ENCODE measurements around the gene ANKFY1.
"Not testable (repeated sequence)": the region's sequence is repeated elsewhere in the genome, so short reads cannot be mapped to it uniquely, and the experiment has no call there.

Gene ANKFY1

GRCh38 chr17:4258867-4259266 lies 4.9 kb downstream of the ANKFY1 start:
- no peak for DNase-seq

GRCh38 chr17:4256952-4257351 lies 6.8 kb downstream of the ANKFY1 start:
- no peak for DNase-seq

DNA sequence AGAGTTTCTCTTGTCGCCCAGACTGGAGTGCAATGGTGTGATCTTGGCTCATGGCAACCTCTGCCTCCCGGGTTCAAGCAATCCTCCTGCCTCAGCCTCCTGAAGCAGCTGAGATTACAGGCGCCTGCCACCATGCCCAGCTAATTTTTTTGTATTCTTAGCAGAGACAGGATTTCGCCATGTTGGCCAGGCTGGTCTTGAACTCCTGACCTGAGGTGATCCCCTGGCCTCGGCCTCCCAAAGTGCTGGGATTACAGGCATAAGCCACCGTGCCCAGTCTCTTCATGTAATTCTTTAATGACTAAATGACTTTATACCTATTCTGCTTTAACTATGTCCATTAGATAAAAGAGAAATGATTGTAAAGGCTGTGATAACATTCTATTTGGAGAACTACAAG lies 8.5 kb downstream of the ANKFY1 start:
- DNase-seq = not testable (repeated sequence)

DNA sequence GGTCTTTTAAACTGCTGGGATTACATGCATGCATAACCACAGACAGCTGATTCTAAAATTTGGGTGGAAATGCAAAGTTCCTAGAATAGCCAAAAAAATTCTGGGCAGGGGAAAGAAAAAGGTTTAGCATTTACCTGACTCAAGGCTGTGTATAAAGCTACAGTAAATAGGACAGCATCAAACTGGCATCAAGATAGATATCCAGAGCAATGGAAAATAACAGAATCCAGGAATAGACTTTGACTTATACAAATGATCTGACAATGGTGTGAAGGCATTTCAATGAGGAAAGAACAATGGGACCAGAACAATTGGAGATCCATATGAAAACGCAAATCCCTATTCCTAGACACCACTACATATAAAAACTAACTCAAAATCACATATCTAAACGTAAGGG lies 12.9 kb downstream of the ANKFY1 start:
- DNase-seq = no peak

DNA sequence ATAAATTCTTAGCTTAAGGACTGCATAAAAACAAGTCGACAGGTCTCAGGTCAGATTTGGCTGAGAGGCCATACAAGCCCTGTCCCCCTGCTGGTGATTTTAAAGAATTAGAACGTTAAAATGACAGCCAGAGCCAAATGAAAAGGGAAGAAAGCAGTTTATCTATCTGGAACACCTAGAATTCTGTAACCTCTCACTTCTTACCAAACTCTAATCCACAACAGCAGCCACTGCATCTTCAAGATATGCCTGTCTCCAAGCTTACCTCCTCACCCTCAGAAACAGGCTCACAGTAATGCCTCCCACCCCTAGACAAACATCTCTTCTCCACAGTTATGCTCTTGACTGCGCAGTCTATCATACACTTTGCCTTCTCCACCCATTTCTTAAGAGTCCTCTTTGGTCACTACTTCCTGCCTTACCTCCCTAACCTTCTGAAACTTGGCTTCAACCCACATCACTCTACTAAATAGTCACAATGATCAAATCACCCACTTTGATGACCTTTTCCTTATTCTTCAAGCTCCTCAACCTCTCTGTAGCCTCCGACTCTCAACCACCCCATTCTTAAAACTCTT lies 14.2 kb downstream of the ANKFY1 start:
- DNase-seq = no peak

GRCh38 chr17:4248504-4249277 lies 15.1 kb downstream of the ANKFY1 start:
- no peak for DNase-seq

GRCh38 chr17:4247971-4248388 lies 15.8 kb downstream of the ANKFY1 start:
- DNase-seq = no peak

GRCh38 chr17:4247361-4247970 lies 16.3 kb downstream of the ANKFY1 start:
- no peak for DNase-seq

DNA sequence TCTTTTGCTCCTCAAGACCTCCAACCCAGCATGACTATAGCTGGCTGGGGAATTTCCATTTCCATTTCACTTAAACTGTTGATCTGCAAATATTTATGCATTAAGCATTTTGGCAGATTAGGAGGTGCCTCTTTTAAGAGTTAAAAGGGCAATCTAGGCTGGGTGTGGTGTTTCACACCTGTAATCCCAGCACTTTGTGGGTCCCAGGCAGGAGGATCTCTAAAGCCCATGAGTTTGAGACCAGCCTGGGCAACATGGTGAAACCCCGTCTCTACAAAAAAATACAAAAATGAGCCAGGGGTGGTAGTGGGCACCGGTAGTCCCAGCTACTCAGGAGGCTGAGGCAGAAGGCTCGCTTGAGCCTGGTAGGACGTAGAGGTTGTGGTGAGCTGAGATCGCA lies 17.1 kb downstream of the ANKFY1 start:
- DNase-seq = no peak

DNA sequence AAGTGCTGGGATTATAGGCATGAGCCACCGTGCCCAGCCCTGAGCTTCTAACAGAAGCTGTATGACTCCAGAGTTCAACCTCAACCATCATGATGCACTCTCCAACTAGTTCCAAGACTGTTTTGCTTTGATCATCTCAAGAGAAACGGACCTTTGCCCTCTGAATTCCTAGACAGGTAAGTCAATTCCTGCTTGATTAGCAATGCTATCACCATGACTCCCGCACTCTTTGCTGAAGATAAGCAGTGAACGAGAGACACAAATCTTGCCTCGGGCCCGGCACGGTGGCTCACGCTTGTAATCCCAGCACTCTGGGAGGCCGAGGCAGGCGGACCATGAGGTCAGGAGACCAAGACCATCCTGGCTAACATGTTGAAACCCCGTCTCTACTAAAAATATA lies 22.2 kb downstream of the ANKFY1 start:
- no peak for DNase-seq

GRCh38 chr17:4236456-4236855 lies 27.3 kb downstream of the ANKFY1 start:
- DNase-seq = no peak

- no peak for DNase-seq
Measured at GRCh38 chr17:4235372-4236279, 28.2 kb downstream of the ANKFY1 start.

DNA sequence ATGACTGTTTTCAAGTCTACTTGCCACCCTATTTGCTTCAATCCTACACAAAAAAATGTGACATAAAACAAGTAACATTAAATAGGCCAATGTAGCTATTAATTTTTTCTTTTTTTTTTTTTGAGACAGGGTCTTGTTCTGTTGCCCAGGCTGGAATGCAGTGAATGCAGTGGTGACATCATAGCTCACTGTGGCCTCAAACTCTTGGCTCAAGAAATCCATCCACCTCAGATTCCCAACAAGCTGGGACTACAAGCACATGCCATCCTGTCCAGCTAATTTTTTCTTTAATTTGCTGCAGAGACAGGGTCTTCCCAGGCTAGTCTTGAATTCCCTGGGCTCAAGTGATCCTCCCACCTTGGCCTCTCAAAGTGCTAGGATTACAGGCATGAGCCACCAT lies 29.4 kb downstream of the ANKFY1 start:
- no peak for DNase-seq

GRCh38 chr17:4233668-4234258 lies 30.0 kb downstream of the ANKFY1 start:
- DNase-seq = no peak

GRCh38 chr17:4232168-4232813 lies 31.5 kb downstream of the ANKFY1 start:
- DNase-seq = no peak

DNA sequence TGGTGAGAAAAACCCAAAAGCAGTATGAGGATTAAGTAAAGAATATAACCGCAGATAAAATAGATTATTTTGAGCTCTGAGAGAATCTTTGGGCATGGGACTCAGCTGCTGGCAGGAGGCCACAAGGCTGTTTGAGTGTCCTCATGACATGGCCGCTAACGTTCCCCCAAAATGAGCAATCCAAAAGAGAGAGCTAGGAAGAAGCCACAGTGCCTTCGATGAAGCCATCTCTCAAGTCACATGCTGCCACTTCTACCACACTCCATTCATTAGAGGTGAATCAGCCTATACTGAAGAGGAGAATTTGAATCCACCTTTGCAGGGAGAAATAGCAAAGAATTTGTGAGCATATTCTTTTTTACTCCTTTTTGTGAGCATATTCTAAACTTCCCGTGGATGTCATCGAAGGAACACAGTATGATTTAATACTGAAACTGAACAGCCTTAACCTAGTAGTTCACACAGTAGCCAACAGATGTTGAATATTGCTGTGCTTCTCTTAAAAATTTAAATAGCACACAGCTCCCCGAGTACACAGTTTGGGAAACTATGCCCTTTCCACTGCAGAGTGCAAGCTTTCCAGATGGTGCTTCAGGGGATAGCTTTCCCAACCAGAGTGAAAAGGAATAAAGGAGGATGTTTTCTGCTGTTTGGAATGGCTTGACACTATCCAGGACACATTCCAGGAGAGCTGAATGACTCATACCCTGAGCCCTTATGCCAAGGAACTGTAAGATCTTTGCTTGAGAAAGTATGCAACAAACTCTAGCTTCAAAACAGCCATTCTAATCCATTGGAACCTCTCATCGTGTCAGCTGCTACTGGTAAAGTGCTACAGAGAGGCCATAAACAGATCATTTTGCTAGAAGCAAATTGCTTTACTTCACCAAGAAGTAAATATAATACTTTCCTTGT lies 33.9 kb downstream of the ANKFY1 start:
- no peak for DNase-seq

DNA sequence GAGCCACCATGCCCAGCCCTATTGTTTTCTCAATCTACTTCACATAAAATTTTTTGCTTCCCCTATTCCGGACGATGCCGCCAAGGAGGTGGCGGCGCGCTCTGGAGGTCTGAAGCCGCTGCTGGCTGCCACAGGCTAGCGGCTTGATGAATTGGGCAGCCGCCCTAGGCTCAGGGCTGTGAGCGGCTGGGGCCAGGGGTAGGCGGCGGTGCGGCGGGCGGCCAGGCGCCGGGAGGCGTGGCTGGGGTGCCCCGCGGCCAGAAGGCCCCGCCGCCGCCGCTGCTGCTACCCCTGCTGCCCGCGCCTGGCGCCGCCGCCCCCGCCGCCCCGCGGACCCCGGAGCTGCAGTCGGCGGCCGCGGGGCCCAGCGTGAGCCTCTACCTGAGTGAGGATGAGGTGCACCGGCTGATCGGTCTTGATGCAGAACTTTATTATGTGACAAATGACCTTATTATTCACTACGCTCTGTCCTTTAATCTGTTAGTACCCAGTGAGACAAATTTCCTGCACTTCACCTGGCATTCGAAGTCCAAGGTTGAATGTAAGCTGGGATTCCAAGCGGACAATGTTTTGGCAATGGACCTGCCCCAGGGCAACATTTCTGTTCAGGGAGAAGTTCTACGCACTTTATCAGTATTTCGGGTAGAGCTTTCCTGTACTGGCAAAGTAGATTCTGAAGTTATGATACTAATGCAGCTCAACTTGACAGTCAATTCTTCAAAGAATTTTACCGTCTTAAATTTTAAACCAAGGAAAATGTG lies 41.7 kb downstream of the ANKFY1 start:
- DNase-seq = no peak

GRCh38 chr17:4221163-4221562 lies 42.6 kb downstream of the ANKFY1 start:
- DNase-seq = no peak

DNA sequence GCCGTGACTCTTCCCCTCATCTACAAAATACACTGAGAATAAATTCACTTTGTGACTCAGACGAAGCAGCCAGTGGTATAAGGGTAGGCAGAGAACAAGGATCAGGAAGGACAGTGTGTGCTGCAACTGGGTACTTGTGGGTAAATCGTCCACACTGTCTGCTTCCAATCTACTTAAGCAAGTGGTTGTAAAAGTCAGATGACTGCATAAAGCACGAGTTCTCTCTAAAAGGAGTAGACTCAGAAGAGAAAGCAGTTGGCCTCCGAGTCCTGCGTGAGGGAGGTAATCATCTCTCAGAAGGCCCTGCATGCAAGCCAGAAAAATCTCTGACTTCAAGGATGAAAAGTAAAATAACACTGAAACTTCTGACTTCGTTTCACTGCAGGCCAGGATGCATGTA lies 43.1 kb downstream of the ANKFY1 start:
- DNase-seq = no peak

DNA sequence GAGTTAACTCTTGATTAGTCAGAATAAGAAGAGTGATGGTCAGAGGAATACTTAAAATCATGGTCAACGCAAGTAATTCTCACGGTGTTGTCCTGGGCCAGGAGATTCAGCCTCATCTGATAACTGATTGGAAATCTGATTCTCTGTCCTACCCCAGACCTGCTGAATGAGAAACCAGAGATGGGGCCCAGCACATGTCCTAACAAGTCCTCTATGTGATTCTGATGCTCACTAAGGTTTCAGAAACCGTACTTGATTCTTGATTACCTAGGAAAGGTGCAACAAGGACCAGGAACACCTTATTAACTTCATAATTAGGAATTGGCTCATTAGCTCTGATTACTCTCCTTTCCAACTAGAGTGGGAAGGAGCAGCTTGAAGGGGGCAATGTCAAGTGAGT lies 44.5 kb downstream of the ANKFY1 start:
- DNase-seq = no peak

Measured in NCI-H1930 (cell line).